HEK293 (cell line): ENCODE results near the gene DAAM2.

Experiments used
- MEIS1 ChIP-seq: sonication (generic); formaldehyde crosslinking; IDR thresholded peaks from 2 replicates; pipeline ENCODE4 v1.8.1; 2022; ENCODE audit warnings: missing genetic modification reagents, mild to moderate bottlenecking, borderline replicate concordance
- ZNF175 ChIP-seq: fragments of 450-650 bp; formaldehyde crosslinking; IDR thresholded peaks from 2 replicates; pipeline ENCODE4 v1.5.1; 2016; ENCODE audit warnings: missing biosample characterization, missing genetic modification characterization
- ZNF292 ChIP-seq: fragments of 450-650 bp; formaldehyde crosslinking; IDR thresholded peaks from 2 replicates; pipeline ENCODE4 v1.5.1; 2016; ENCODE audit warnings: low read depth, missing biosample characterization, missing genetic modification characterization, borderline replicate concordance
- ZNF311 ChIP-seq: fragments of 450-650 bp; formaldehyde crosslinking; IDR thresholded peaks from 2 replicates; pipeline ENCODE4 v1.5.1; 2017; ENCODE audit warnings: missing biosample characterization, missing genetic modification characterization, borderline replicate concordance
- ZNF843 ChIP-seq: fragments of 450-650 bp; formaldehyde crosslinking; IDR thresholded peaks from 2 replicates; pipeline ENCODE4 v1.5.1; 2016; ENCODE audit warnings: missing biosample characterization, missing genetic modification characterization
- TF ChIP-seq, protein P1 (sequence below): fragments of 450-650 bp; formaldehyde crosslinking; conservative IDR thresholded peaks from 2 replicates; pipeline ENCODE4 v1.5.1; 2016; ENCODE audit warnings: low read depth, missing biosample characterization, missing genetic modification characterization
- TF ChIP-seq, protein P2 (sequence below): fragments of 450-650 bp; formaldehyde crosslinking; IDR thresholded peaks from 2 replicates; pipeline ENCODE4 v1.5.1; 2016; ENCODE audit warnings: missing biosample characterization, missing genetic modification characterization
- TF ChIP-seq, protein P3 (sequence below): sonication (generic); formaldehyde crosslinking; IDR thresholded peaks from 2 replicates; pipeline ENCODE4 v1.8.1; 2022; ENCODE audit warnings: mild to moderate bottlenecking, moderate library complexity, missing genetic modification reagents

DNA sequence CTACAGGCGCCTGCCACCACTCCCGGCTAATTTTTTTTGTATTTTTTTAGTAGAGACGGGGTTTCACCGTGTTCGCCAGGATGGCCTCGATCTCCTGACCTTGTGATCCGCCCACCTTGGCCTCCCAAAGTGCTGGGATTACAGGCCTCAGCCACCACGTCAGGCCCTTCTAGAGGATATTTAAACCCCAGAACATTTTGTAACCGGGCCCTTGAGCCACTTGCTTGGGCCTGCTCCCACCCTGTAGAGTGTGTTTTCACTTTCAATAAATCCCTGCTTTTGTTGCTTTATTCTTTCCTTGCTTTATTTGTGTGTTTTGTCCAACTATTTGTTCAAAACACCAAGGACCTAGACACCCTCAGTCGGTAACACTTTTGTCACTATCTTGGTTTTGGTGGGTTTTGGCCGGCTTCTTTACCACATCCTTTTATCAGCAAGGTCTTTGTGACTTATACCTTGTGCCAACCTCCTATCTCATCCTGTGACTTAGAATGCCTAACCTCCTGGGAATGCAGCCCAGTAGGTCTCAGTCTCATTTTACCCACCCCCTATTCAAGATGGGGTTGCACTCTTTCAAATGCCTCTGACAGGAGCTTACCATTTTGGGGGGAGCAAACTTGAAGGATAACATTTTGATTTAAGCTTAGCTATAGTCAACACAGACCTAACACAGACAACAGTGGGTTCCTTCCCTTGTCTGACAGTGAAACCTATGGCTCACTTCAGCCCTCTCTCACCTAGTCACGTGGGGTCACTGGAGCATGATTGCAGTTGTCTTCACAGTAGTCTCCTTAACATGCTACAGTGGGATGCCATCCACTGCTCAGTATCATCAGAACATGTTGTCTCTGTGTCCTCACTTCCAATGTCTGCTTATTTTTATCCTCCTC is 39.1 kb upstream of the DAAM2 start:
- TF ChIP-seq, protein P1, sequence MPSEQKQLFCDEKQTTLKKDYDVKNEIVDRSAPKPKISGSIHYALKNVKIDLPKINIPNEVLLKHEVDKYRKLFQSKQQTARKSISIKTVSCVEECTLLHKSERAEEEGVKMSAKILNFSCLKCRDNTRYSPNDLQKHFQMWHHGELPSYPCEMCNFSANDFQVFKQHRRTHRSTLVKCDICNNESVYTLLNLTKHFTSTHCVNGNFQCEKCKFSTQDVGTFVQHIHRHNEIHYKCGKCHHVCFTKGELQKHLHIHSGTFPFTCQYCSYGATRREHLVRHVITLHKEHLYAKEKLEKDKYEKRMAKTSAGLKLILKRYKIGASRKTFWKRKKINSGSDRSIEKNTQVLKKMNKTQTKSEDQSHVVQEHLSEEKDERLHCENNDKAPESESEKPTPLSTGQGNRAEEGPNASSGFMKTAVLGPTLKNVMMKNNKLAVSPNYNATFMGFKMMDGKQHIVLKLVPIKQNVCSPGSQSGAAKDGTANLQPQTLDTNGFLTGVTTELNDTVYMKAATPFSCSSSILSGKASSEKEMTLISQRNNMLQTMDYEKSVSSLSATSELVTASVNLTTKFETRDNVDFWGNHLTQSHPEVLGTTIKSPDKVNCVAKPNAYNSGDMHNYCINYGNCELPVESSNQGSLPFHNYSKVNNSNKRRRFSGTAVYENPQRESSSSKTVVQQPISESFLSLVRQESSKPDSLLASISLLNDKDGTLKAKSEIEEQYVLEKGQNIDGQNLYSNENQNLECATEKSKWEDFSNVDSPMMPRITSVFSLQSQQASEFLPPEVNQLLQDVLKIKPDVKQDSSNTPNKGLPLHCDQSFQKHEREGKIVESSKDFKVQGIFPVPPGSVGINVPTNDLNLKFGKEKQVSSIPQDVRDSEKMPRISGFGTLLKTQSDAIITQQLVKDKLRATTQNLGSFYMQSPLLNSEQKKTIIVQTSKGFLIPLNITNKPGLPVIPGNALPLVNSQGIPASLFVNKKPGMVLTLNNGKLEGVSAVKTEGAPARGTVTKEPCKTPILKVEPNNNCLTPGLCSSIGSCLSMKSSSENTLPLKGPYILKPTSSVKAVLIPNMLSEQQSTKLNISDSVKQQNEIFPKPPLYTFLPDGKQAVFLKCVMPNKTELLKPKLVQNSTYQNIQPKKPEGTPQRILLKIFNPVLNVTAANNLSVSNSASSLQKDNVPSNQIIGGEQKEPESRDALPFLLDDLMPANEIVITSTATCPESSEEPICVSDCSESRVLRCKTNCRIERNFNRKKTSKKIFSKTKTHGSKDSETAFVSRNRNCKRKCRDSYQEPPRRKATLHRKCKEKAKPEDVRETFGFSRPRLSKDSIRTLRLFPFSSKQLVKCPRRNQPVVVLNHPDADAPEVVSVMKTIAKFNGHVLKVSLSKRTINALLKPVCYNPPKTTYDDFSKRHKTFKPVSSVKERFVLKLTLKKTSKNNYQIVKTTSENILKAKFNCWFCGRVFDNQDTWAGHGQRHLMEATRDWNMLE (tag by site-specific recombination) = no peak
- no peak for TF ChIP-seq MEIS1 (CRISPR knock-in tag)
- TF ChIP-seq, protein P2, sequence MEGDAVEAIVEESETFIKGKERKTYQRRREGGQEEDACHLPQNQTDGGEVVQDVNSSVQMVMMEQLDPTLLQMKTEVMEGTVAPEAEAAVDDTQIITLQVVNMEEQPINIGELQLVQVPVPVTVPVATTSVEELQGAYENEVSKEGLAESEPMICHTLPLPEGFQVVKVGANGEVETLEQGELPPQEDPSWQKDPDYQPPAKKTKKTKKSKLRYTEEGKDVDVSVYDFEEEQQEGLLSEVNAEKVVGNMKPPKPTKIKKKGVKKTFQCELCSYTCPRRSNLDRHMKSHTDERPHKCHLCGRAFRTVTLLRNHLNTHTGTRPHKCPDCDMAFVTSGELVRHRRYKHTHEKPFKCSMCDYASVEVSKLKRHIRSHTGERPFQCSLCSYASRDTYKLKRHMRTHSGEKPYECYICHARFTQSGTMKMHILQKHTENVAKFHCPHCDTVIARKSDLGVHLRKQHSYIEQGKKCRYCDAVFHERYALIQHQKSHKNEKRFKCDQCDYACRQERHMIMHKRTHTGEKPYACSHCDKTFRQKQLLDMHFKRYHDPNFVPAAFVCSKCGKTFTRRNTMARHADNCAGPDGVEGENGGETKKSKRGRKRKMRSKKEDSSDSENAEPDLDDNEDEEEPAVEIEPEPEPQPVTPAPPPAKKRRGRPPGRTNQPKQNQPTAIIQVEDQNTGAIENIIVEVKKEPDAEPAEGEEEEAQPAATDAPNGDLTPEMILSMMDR (tag by site-specific recombination) = no peak
- TF ChIP-seq ZNF175 (tag by site-specific recombination) = no peak
- TF ChIP-seq, protein P3, sequence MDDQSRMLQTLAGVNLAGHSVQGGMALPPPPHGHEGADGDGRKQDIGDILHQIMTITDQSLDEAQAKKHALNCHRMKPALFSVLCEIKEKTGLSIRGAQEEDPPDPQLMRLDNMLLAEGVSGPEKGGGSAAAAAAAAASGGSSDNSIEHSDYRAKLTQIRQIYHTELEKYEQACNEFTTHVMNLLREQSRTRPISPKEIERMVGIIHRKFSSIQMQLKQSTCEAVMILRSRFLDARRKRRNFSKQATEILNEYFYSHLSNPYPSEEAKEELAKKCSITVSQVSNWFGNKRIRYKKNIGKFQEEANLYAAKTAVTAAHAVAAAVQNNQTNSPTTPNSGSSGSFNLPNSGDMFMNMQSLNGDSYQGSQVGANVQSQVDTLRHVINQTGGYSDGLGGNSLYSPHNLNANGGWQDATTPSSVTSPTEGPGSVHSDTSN = no peak
- TF ChIP-seq ZNF292 (tag by site-specific recombination) = no peak
- TF ChIP-seq ZNF311 (tag by site-specific recombination) = no peak
- TF ChIP-seq ZNF843 (tag by site-specific recombination) = no peak
